ENCODE results near the gene SLC16A10. TPM values are rescaled to one million over a fixed set of nuclear protein-coding genes. Genes with fewer than 3 reads are reported as not detected.

SLC16A10 gene
- total and polyA plus RNA-seq, 2 of the 8 experiments (the other 6 are each of a cell fraction or from before 2014, with no cell fraction given), result 18.6 to 23.2 TPM

GRCh38 chr6:111207141-111207858 lies 120.0 kb downstream of the SLC16A10 start:
- no peak overlapping the region for H2BK15ac ChIP-seq (ENCODE audit: low read length)
- H3K79me1 ChIP-seq (ENCODE audit: low read depth, low read length), result no peaks in the 10 kb centered on the region
- no peak overlapping the region for H4K5ac ChIP-seq (ENCODE audit: insufficient read length, low read depth, low read length)
- no peak overlapping the region for H3K56ac ChIP-seq (replicated peaks; ENCODE audit: insufficient read length, low read depth, low read length)
- H3K9ac ChIP-seq (replicated peaks in 1 of 4; ENCODE audit: extremely low read depth in 1 of 4, low read depth in 3 of 4, low read length in 3 of 4), result no peak overlapping the region
- H3K27ac ChIP-seq (ENCODE audit: low read depth, low read length), result no peak overlapping the region
- POLR2A ChIA-PET (ENCODE audit: partially characterized antibody), result no interaction called here
- no peaks in the 10 kb centered on the region for H3K36me3 ChIP-seq (ENCODE audit: control insufficient read depth in 2 of 4, insufficient read depth in 4 of 4, low read length in 3 of 4)
- CTCF ChIA-PET (ENCODE audit: partially characterized antibody), result interaction anchor here (0.7 to 5.3 kb wide), 4 partner anchors 12 to 551 kb away, joined by 3 to 59 read pairs (median 14); no protein-coding TSS in a partner anchor
- no peak overlapping the region for H3K18ac ChIP-seq (ENCODE audit: extremely low read depth, low read length)
- H3K23ac ChIP-seq (ENCODE audit: insufficient read length), result no peak overlapping the region
- H4K91ac ChIP-seq (replicated peaks; ENCODE audit: insufficient read length, low read length), result no peak overlapping the region
- no peak overlapping the region for H2BK12ac ChIP-seq (ENCODE audit: low read depth, low read length)
- no peaks in the 10 kb centered on the region for H3K9me3 ChIP-seq (ENCODE audit: insufficient read depth in 2 of 2, low read depth in 1 of 2, low read length in 1 of 2)
- no peaks in the 10 kb centered on the region for H3K27me3 ChIP-seq (replicated peaks in 1 of 4; ENCODE audit: control insufficient read depth in 3 of 4, extremely low read depth in 1 of 4, insufficient read depth in 3 of 4, low read length in 3 of 4)
- H2BK20ac ChIP-seq (ENCODE audit: low read length), result no peak overlapping the region
- DNase-seq (ENCODE audit: low read depth in 1 of 2, low spot score in 2 of 2) (no peak), FAIRE-seq (no peak)
- H2BK120ac ChIP-seq (replicated peaks; ENCODE audit: low read depth, low read length), result no peak overlapping the region
- H3K79me2 ChIP-seq (ENCODE audit: control insufficient read depth in 1 of 2, insufficient read depth in 2 of 2, low read length in 2 of 2), result no peaks in the 10 kb centered on the region
- H2BK5ac ChIP-seq (ENCODE audit: low read depth, low read length), result no peak overlapping the region
- H3K4ac ChIP-seq (replicated peaks; ENCODE audit: insufficient read length, low read depth, low read length), result no peak overlapping the region
- H4K20me1 ChIP-seq (replicated peaks in 1 of 2; ENCODE audit: control insufficient read depth in 1 of 2, insufficient read depth in 2 of 2, low read length in 2 of 2), result no peaks in the 10 kb centered on the region
- H3K23me2 ChIP-seq (ENCODE audit: low read depth, low read length), result no peaks in the 10 kb centered on the region
- peaks cover 0 to 3% (median 1%) of the 10 kb centered on the region in 4 experiments; a peak in 2 of 7 replicates for H3K4me1 ChIP-seq (replicated peaks in 1 of 4; ENCODE audit: control insufficient read depth in 3 of 4, insufficient read depth in 4 of 4, low read length in 3 of 4)
- no peak overlapping the region for H3K4me2 ChIP-seq (ENCODE audit: insufficient read depth in 1 of 2, low read depth in 2 of 2, low read length in 2 of 2)
- WGBS, 2 experiments (ENCODE audit: extremely low coverage in 1 of 2, insufficient coverage in 1 of 2, insufficient read length in 1 of 2, insufficient replicate concordance in 2 of 2, low coverage in 1 of 2, low lambda C conversion rate in 2 of 2, missing lambda C conversion rate in 1 of 2), result 94% methylated on average over 4 of the region's 4 CpGs; no CpG with 5 or more reads in 1 of the 2 experiments
- no peak overlapping the region for H4K8ac ChIP-seq (ENCODE audit: extremely low read depth, insufficient read depth, low read length)
- H2AFZ ChIP-seq (ENCODE audit: low read length), result no peak overlapping the region
- H3K14ac ChIP-seq (ENCODE audit: insufficient read length), result no peak overlapping the region
- H2AK5ac ChIP-seq (ENCODE audit: low read depth, low read length), result no peak overlapping the region
- no peak overlapping the region for H3K4me3 ChIP-seq (ENCODE audit: extremely low read depth in 1 of 4, insufficient read depth in 2 of 4, low read depth in 3 of 4, low read length in 4 of 4)
- TF ChIP-seq RXRA (IDR thresholded peaks at IDR 0.05; ENCODE audit: insufficient read depth, low read depth, low read length), result no peak
- TF ChIP-seq SP1 (IDR thresholded peaks at IDR 0.05; ENCODE audit: low read depth, low read length), result no peak
- no peak for TF ChIP-seq KDM5A (IDR thresholded peaks at IDR 0.05; ENCODE audit: low read length)
- no peak for TF ChIP-seq POLR2A (IDR thresholded peaks at IDR 0.05; ENCODE audit: control extremely low read depth in 1 of 2, low read depth in 2 of 2, low read length in 2 of 2)
- no peak for TF ChIP-seq GABPA (IDR thresholded peaks at IDR 0.05; ENCODE audit: borderline replicate concordance, insufficient read depth, low read length)
- TF ChIP-seq GTF2F1 (IDR thresholded peaks at IDR 0.05; ENCODE audit: borderline replicate concordance, low read depth, low read length), result no peak
